SH-SY5Y (cell line): ENCODE measurements around the gene BBS9.

Source experiments
- GATA2 ChIP-seq: IDR thresholded peaks from 2 replicates; pipeline ENCODE4 v1.6.1; 2011; ENCODE audit warnings: mild to moderate bottlenecking, low read depth, low read length
- GATA3 ChIP-seq: IDR thresholded peaks from 2 replicates; pipeline ENCODE4 v1.6.1; 2011; ENCODE audit warnings: low read depth, mild to moderate bottlenecking, low read length, moderate library complexity

- peak; percentile 9; the same call in 1 of the 2 replicates for TF ChIP-seq GATA2
- no peak for TF ChIP-seq GATA3
These were observed 483.1 kb downstream of the BBS9 start for GRCh38 chr7:33612442-33612841.
